ENCODE data around the gene PDIK1L. TPM values are rescaled to one million over a fixed set of nuclear protein-coding genes. Genes with fewer than 3 reads are reported as not detected.
"Not testable (repeated sequence)": the region's sequence is repeated elsewhere in the genome, so short reads cannot be mapped to it uniquely, and the experiment has no call there.

The PDIK1L gene
- total RNA-seq, 2 experiments from 2014 or later, result 12.3 to 13.0 TPM

DNA sequence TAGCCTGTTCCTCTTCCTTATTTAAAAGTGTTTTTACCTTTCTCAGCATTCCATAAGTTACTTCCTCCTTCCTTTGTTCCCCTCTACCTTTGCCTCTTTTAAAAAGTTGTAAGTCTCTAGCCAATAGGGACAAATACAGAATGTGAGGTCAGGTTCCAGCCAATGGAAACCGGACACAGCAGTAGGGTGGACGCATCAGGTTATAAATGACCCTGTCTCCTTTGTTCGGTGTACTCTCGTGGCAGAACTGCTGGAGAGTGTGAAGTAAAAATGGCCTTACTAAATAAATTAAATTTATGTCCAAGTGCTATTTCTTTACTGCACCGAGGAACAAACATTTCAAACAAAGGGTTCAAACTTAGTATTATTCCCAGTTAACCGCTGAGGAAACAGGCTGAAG is 18.1 kb upstream of the PDIK1L start:
- H3K27ac Mint-ChIP-seq; H3K4me3 Mint-ChIP-seq; CTCF ChIA-PET; H3K36me3 Mint-ChIP-seq (ENCODE audit: low read depth); H3K4me1 Mint-ChIP-seq; POLR2A ChIA-PET; ATAC-seq; intact Hi-C loops (cut with DNase I, micrococcal nuclease); DNase-seq; H3K9me3 Mint-ChIP-seq (ENCODE audit: low read depth): not testable (repeated sequence)
- peaks cover 17% of the 10 kb centered on the region for H3K27me3 Mint-ChIP-seq

DNA sequence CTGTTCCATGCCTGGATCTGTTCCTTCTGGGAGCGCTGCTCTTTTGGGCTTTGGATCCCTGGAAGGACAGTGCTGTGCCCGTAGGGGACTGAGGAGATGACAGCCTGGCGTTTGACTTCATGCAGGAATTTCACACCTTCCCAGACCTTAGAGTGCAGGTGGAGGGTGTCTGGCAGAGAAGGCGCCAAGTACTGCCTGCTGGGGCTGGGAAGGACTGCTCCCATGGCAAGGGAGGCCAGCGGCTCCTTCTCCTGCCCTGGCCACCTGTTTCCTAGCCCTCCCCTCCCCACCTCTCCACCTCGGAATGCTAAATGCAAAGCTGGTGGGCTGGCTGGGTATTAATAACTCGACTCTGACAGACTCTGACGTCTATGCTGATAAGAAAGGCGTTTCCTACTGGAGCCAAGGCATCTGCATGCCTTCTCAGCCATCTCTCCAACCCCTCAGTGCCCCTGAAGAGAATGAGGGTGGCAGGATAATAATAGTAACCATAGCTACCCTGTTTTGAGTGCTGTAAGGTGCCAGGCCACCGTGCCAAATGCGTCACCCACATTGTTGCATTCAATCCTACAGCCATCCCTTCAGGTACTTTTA is 17.5 kb upstream of the PDIK1L start:
- Mint-ChIP-seq H3K36me3 (ENCODE audit: low read depth) (no peaks in the 10 kb centered on the region), H3K4me3 (no peak overlapping the region), H3K27me3 (peaks cover 14% of the 10 kb centered on the region), H3K4me1 (peaks cover 4% of the 10 kb centered on the region), H3K27ac (no peak overlapping the region), H3K9me3 (ENCODE audit: low read depth) (no peaks in the 10 kb centered on the region)
- POLR2A ChIA-PET, result no interaction called here
- CTCF ChIA-PET, result interaction anchor here (0.6 kb wide), 1 partner anchor 26 kb away, joined by 3 read pairs; no protein-coding TSS in a partner anchor
- DNase-seq (no peak), ATAC-seq (no peak)
- intact Hi-C loops (cut with DNase I, micrococcal nuclease), result no loop called here

DNA sequence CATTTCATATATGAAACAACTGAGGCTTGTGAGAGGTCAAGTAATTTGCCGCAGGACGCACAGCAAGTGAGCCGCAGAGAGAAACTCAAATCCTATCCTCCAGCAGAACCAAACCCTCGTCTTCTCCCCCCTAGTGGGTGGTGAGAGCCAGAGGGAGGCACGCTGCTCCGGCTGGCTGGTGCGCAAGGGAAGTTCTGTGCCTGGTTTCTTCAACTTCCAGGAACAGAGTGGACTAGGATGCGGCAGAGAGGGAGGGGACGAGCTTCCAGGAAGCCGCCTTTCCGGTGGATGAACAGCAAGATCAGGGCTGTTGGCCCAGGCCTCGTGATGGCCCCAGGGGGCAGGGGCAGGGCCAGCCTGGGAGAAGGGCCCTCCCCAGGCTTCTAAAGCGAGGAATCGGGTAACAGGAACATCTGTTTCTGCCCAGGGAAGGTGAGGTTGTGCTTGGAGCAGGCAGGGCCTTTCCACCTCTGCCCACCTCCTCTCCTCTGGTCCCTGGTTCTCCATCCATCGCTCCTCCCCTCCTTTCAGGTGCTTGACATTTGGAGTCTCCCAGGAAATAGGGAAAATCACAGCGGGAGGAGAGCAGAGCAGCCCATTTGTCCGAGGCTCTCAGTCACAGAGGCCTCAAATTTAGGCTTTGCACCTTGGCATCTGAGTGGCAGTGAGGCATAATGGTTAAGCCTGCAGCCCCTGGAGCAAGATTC is 16.8 kb upstream of the PDIK1L start:
- DNase-seq, result no peak
- Mint-ChIP-seq H3K27ac (no peak overlapping the region), H3K9me3 (ENCODE audit: low read depth) (no peaks in the 10 kb centered on the region), H3K36me3 (ENCODE audit: low read depth) (no peaks in the 10 kb centered on the region), H3K27me3 (peaks cover 13% of the 10 kb centered on the region), H3K4me3 (no peak overlapping the region), H3K4me1 (peaks cover 4% of the 10 kb centered on the region)
- ChIA-PET CTCF (interaction anchor here (0.6 kb wide), 1 partner anchor 26 kb away, joined by 3 read pairs; no protein-coding TSS in a partner anchor), POLR2A (no interaction called here)
- intact Hi-C loops (cut with DNase I, micrococcal nuclease), result no loop called here
- no peak for ATAC-seq

DNA sequence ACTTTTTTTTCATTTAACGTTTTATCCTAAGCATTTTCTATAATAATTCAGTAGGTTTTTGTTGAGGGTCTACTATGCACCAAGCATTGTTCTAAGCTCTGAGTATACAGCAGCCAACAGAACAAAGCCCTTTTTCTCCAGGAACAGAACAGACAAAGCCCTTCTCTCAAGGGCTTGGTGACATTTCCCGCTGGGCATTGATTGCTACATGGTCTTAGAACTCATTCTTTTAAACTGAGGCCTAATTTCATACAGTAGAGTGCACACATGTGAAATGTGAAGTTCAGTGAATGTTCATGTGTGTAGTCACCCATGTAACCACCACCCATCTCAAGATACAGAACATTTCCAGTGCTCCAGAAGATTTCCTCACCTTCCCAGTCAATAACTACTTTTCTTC is 15.2 kb upstream of the PDIK1L start:
- Mint-ChIP-seq H3K27ac (no peak overlapping the region), H3K36me3 (ENCODE audit: low read depth) (no peaks in the 10 kb centered on the region), H3K4me3 (no peak overlapping the region), H3K27me3 (peaks cover 5% of the 10 kb centered on the region), H3K9me3 (ENCODE audit: low read depth) (no peaks in the 10 kb centered on the region), H3K4me1 (peaks cover 4% of the 10 kb centered on the region)
- intact Hi-C loops (cut with DNase I, micrococcal nuclease), result no loop called here
- ATAC-seq (no peak), DNase-seq (no peak)
- ChIA-PET CTCF (interaction anchor here (1.3 to 1.5 kb wide), 2 partner anchors 48 to 60 kb away, joined by 3 to 4 read pairs; no protein-coding TSS in a partner anchor), POLR2A (no interaction called here)

DNA sequence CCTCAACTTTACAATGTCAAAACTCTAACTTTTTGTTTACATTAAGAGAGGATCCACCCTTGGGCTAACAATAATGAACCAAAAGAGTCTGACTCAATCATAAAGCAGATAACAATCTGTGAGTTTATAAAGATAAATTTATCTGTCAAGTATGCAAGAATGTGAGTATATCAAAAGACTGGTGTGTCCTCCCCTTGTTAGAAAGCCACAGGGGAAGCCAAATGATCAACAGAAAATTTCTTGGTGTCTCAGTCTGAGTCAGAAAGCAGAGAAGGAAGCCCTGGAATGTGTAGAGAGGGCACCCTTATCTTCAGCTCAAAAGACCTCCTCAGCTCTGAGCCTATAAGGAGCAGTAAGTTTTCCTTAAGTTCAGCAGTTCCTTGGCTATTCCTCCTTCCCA is 13.9 kb upstream of the PDIK1L start:
- Mint-ChIP-seq H3K4me3 (no peak overlapping the region), H3K4me1 (peaks cover 4% of the 10 kb centered on the region), H3K27me3 (no peaks in the 10 kb centered on the region), H3K36me3 (ENCODE audit: low read depth) (no peaks in the 10 kb centered on the region), H3K9me3 (ENCODE audit: low read depth) (no peaks in the 10 kb centered on the region), H3K27ac (no peak overlapping the region)
- POLR2A ChIA-PET, result no interaction called here
- intact Hi-C loops (cut with DNase I, micrococcal nuclease), result no loop called here
- CTCF ChIA-PET, result interaction anchor here (0.9 to 1.5 kb wide), 3 partner anchors 47 to 62 kb away, joined by 3 to 4 read pairs (median 3); no protein-coding TSS in a partner anchor
- ATAC-seq (no peak), DNase-seq (no peak)

DNA sequence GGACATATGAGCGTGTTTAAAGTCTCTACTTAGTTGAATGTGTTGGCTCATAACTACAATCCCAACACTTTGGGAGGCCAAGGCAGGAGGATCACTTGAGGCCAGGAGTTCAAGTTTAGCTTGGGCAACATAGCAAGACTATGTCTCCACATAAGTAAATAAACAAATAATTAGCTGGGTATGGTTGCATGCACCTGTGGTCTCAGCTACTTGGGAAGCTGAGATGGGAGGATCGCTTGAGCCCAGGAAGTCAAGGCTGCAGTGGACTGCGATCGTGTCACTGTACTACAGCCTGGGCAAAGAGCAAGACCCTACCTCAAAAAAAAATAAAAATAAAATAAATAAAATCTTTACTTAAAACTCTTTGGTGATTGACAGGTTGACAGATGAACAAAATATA is 13.0 kb upstream of the PDIK1L start:
- Mint-ChIP-seq H3K9me3 (ENCODE audit: low read depth) (no peaks in the 10 kb centered on the region), H3K27ac (no peak overlapping the region), H3K4me1 (peaks cover 4% of the 10 kb centered on the region), H3K4me3 (no peak overlapping the region), H3K36me3 (ENCODE audit: low read depth) (no peaks in the 10 kb centered on the region), H3K27me3 (no peaks in the 10 kb centered on the region)
- intact Hi-C loops (cut with DNase I, micrococcal nuclease), result no loop called here
- CTCF ChIA-PET, result interaction anchor here (0.6 to 12.6 kb wide), 3 partner anchors 45 to 790 kb away, joined by 3 to 187 read pairs (median 3); no protein-coding TSS in a partner anchor
- DNase-seq (no peak), ATAC-seq (no peak)
- POLR2A ChIA-PET, result interaction anchor here (0.6 kb wide), 1 partner anchor 13 kb away, joined by 4 read pairs; the partner anchor contains the start of gene PDIK1L

DNA sequence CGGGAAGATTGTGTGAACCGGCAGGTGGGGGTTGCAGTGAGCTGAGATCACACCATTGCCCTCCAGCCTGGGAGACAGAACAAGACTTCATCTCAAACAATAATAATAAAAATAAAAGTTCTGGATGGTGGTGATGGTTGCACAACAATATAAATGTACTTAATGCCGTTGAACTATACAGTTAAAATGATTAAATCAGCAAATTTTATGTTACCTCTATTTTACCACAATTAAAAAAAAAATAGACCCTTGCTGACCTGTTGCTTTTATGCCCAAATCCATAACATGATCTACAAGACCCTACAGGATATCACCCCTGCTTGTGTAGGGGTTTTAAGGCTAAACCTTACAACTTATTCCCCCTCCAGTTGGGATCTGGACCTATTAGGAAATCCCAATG is 11.8 kb upstream of the PDIK1L start:
- DNase-seq (no peak), ATAC-seq (no peak)
- no peaks in the 10 kb centered on the region for H3K27me3 Mint-ChIP-seq
- no peaks in the 10 kb centered on the region for H3K36me3 Mint-ChIP-seq (ENCODE audit: low read depth)
- ChIA-PET POLR2A (no interaction called here), CTCF (interaction anchor here (1.2 to 12.6 kb wide), 2 partner anchors 44 to 134 kb away, joined by 3 to 187 read pairs; partner anchors contain the start of gene CEP85)
- H3K4me1 Mint-ChIP-seq, result peaks cover 4% of the 10 kb centered on the region
- intact Hi-C loops (cut with DNase I, micrococcal nuclease), result loop anchor here in 1 of 2 experiments (10.0 kb wide), 1 partner anchor 315 kb away; the partner anchor contains the start of gene LIN28A
- H3K9me3 Mint-ChIP-seq (ENCODE audit: low read depth), result no peaks in the 10 kb centered on the region
- no peak overlapping the region for H3K4me3 Mint-ChIP-seq
- no peak overlapping the region for H3K27ac Mint-ChIP-seq

DNA sequence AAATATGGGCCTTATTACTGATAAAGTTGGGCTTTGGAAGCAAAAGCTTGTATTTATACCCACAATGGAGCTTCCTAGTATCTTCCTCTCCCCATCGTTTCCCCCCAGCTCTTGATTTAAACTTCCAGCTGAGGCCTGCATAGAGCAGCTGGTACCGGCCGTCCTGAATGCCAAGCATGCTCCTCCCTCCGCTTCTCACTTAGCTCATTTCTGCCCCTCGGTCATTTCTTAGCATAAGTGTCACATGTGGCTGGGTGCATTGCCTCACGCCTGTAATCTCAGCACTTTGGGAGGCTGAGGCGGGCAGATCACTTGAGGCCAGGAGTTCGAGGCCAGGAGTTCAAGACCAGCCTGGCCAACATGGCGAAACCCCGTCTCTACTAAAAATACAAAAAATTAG is 11.4 kb upstream of the PDIK1L start:
- POLR2A ChIA-PET; H3K27me3 Mint-ChIP-seq; H3K36me3 Mint-ChIP-seq (ENCODE audit: low read depth); H3K9me3 Mint-ChIP-seq (ENCODE audit: low read depth); H3K4me1 Mint-ChIP-seq; ATAC-seq; DNase-seq; H3K27ac Mint-ChIP-seq; H3K4me3 Mint-ChIP-seq: not testable (repeated sequence)
- intact Hi-C loops (cut with DNase I, micrococcal nuclease), result loop anchor here in 1 of 2 experiments (10.0 kb wide), 1 partner anchor 315 kb away; the partner anchor contains the start of gene LIN28A
- CTCF ChIA-PET, result interaction anchor here (1.2 to 12.6 kb wide), 2 partner anchors 44 to 134 kb away, joined by 3 to 187 read pairs; partner anchors contain the start of gene CEP85

DNA sequence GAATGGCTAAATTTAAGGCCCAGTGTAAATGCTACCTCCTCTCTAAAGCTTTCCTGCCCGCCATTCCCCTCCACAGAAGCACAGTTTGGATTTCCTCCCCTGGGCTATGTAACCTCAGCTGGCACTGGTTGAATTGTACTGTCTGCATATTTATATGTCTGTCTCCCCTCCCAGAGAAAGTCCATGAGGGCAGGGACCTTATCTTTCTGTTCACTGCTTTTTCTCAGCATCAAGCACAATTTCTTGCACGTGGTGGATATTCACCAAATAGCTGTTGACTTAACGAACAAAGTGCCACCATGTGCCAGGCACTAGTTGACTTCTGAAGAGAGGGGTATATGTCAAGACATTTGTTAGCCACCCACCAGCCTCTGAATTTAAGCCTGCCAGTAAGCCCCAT is 9.5 kb upstream of the PDIK1L start:
- DNase-seq (no peak), ATAC-seq (no peak)
- Mint-ChIP-seq H3K4me1 (peaks cover 7% of the 10 kb centered on the region), H3K27me3 (no peaks in the 10 kb centered on the region), H3K9me3 (ENCODE audit: low read depth) (no peaks in the 10 kb centered on the region), H3K36me3 (ENCODE audit: low read depth) (no peaks in the 10 kb centered on the region), H3K4me3 (no peak overlapping the region), H3K27ac (no peak overlapping the region)
- ChIA-PET CTCF (interaction anchor here (0.6 to 12.6 kb wide), 11 partner anchors 11 to 316 kb away, joined by 3 to 187 read pairs (median 3); no protein-coding TSS in a partner anchor), POLR2A (no interaction called here)
- intact Hi-C loops (cut with DNase I, micrococcal nuclease), result loop anchor here in 1 of 2 experiments (10.0 kb wide), 1 partner anchor 313 kb away; the partner anchor contains the start of gene LIN28A

DNA sequence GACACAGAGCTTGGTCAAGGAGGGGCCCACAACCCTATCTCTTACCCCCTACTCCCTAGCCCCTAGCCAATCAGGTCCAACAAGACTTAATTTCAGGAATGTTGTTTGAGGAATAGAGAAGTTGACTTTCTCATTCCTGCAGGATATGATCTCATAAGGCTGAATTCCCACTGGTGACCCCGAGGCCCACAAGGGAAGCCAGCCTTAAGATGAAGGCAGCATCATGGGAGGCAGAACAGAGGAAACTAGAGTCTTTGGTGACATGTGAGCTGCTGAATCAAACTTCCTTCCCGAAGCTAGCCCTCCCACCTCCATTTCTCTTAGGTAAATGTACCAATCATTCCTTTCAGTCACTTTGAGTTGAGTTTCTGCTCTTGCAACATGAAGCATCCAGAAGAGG is 9.1 kb upstream of the PDIK1L start:
- Mint-ChIP-seq H3K36me3 (ENCODE audit: low read depth) (no peaks in the 10 kb centered on the region), H3K9me3 (ENCODE audit: low read depth) (no peaks in the 10 kb centered on the region), H3K27ac (no peak overlapping the region), H3K4me1 (peaks cover 7% of the 10 kb centered on the region), H3K27me3 (no peaks in the 10 kb centered on the region), H3K4me3 (no peak overlapping the region)
- intact Hi-C loops (cut with DNase I, micrococcal nuclease), result loop anchor here in 1 of 2 experiments (10.0 kb wide), 1 partner anchor 312 kb away; the partner anchor contains the start of gene LIN28A
- no peak for DNase-seq
- no peak for ATAC-seq
- ChIA-PET POLR2A (no interaction called here), CTCF (interaction anchor here (0.6 to 12.6 kb wide), 11 partner anchors 11 to 315 kb away, joined by 3 to 187 read pairs (median 5); no protein-coding TSS in a partner anchor)

DNA sequence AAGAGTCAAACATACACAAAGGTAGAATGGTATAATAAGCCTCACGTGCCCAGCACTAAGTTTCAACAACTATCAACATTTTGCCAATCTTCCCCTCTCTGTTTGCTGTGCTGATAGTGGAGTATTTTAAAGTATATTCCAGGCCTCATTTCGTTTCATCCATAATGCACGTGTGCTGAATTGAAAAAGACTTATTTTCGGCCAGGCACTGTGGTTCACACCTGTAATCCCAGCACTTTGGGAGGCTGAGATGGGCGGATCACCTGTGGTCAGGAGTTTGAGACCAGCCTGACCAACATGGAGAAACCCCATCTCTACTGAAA is 6.4 kb upstream of the PDIK1L start:
- H3K36me3 Mint-ChIP-seq (ENCODE audit: low read depth); ATAC-seq; H3K9me3 Mint-ChIP-seq (ENCODE audit: low read depth); DNase-seq; H3K4me3 Mint-ChIP-seq; H3K27me3 Mint-ChIP-seq; H3K27ac Mint-ChIP-seq; POLR2A ChIA-PET; H3K4me1 Mint-ChIP-seq: not testable (repeated sequence)
- intact Hi-C loops (cut with DNase I, micrococcal nuclease), result loop anchor here (1.0 to 10.0 kb wide), 6 partner anchors 40 to 312 kb away; partner anchors contain the start of gene LIN28A (in 1 of the 2)
- CTCF ChIA-PET, result interaction anchor here (0.7 to 12.6 kb wide), 13 partner anchors 22 to 312 kb away, joined by 3 to 187 read pairs (median 3); partner anchors contain the start of genes CEP85, FAM110D and ZNF593
